ENCODE results near the gene TARBP1.

TARBP1 gene

GRCh38 chr1:234467821-234468220 is 11.2 kb downstream of the TARBP1 start:
- Histone ChIP-seq H2BK15ac (ENCODE audit: low read length) (no peak overlapping the region), H4K91ac (ENCODE audit: low read depth, low read length, poor library complexity) (no peak overlapping the region), H3K18ac (ENCODE audit: low read length) (no peak overlapping the region), H3K4me1 (ENCODE audit: control insufficient read depth in 2 of 2, insufficient read depth in 1 of 2, low read depth in 1 of 2, low read length in 2 of 2) (no peaks in the 10 kb centered on the region), H3K27me3 (ENCODE audit: control insufficient read depth in 3 of 3, insufficient read depth in 3 of 3, low read depth in 1 of 3, low read length in 3 of 3) (no peaks in the 10 kb centered on the region), H2BK12ac (ENCODE audit: low read length) (no peak overlapping the region), H3K36me3 (replicated peaks in 1 of 2; ENCODE audit: control insufficient read depth in 2 of 2, insufficient read depth in 2 of 2, low read length in 2 of 2) (peaks cover 3 to 71% of the 10 kb centered on the region in 2 donors), H3K9me3 (replicated peaks in 1 of 2; ENCODE audit: control insufficient read depth in 2 of 2, insufficient read depth in 1 of 2, low read depth in 1 of 2, low read length in 2 of 2) (no peaks in the 10 kb centered on the region), H2AFZ (ENCODE audit: low read length) (no peak overlapping the region), H3K23ac (ENCODE audit: low read depth, low read length, poor library complexity) (no peak overlapping the region), H2BK5ac (ENCODE audit: low read length) (no peak overlapping the region), H3K27ac (replicated peaks; ENCODE audit: low read length) (no peak overlapping the region), H2BK120ac (ENCODE audit: low read depth, low read length) (no peak overlapping the region), H3K14ac (ENCODE audit: low read length) (no peak overlapping the region), H3K4me2 (ENCODE audit: insufficient read depth, low read length, poor library complexity, severe bottlenecking) (no peak overlapping the region), H3K9ac (ENCODE audit: low read depth, low read length, poor library complexity) (no peak overlapping the region), H3K4me3 (ENCODE audit: low read length in 2 of 2) (no peak overlapping the region), H3K4ac (ENCODE audit: low read length) (no peak overlapping the region), H4K8ac (ENCODE audit: low read depth, low read length) (no peak overlapping the region), H3K79me1 (ENCODE audit: low read depth, low read length) (no peaks in the 10 kb centered on the region), H2AK5ac (ENCODE audit: low read depth, low read length) (no peak overlapping the region)
- no CpG with 5 or more reads among the region's 6 CpGs for WGBS, 2 donors (ENCODE audit: extremely low coverage in 2 of 2, insufficient read length in 2 of 2, insufficient replicate concordance in 1 of 2)
- DNase-seq (ENCODE audit: low spot score) = no peak

- H3K27ac ChIP-seq (replicated peaks; ENCODE audit: low read length) = no peak overlapping the region
- H3K4ac ChIP-seq (ENCODE audit: low read length) = no peak overlapping the region
- H3K9ac ChIP-seq (ENCODE audit: low read depth, low read length, poor library complexity) = no peak overlapping the region
- no peak overlapping the region for H3K18ac ChIP-seq (ENCODE audit: low read length)
- H4K8ac ChIP-seq (ENCODE audit: low read depth, low read length) = no peak overlapping the region
- no peaks in the 10 kb centered on the region for H3K9me3 ChIP-seq (replicated peaks in 1 of 2; ENCODE audit: control insufficient read depth in 2 of 2, insufficient read depth in 1 of 2, low read depth in 1 of 2, low read length in 2 of 2)
- H3K36me3 ChIP-seq (replicated peaks in 1 of 2; ENCODE audit: control insufficient read depth in 2 of 2, insufficient read depth in 2 of 2, low read length in 2 of 2) = peaks cover 4 to 78% of the 10 kb centered on the region in 2 donors
- no peak overlapping the region for H3K4me2 ChIP-seq (ENCODE audit: insufficient read depth, low read length, poor library complexity, severe bottlenecking)
- no peak for DNase-seq (ENCODE audit: low spot score)
- no peaks in the 10 kb centered on the region for H3K27me3 ChIP-seq (ENCODE audit: control insufficient read depth in 3 of 3, insufficient read depth in 3 of 3, low read depth in 1 of 3, low read length in 3 of 3)
- H3K14ac ChIP-seq (ENCODE audit: low read length) = no peak overlapping the region
- no peak overlapping the region for H2AK5ac ChIP-seq (ENCODE audit: low read depth, low read length)
- no peak overlapping the region for H4K91ac ChIP-seq (ENCODE audit: low read depth, low read length, poor library complexity)
- H2BK12ac ChIP-seq (ENCODE audit: low read length) = no peak overlapping the region
- H2BK120ac ChIP-seq (ENCODE audit: low read depth, low read length) = no peak overlapping the region
- no peak overlapping the region for H3K23ac ChIP-seq (ENCODE audit: low read depth, low read length, poor library complexity)
- no peak overlapping the region for H3K4me3 ChIP-seq (ENCODE audit: low read length in 2 of 2)
- no peak overlapping the region for H2BK15ac ChIP-seq (ENCODE audit: low read length)
- no peaks in the 10 kb centered on the region for H3K79me1 ChIP-seq (ENCODE audit: low read depth, low read length)
- H2AFZ ChIP-seq (ENCODE audit: low read length) = no peak overlapping the region
- H3K4me1 ChIP-seq (ENCODE audit: control insufficient read depth in 2 of 2, insufficient read depth in 1 of 2, low read depth in 1 of 2, low read length in 2 of 2) = no peaks in the 10 kb centered on the region
- H2BK5ac ChIP-seq (ENCODE audit: low read length) = no peak overlapping the region
- no CpG with 5 or more reads among the region's 6 CpGs for WGBS, 2 donors (ENCODE audit: extremely low coverage in 2 of 2, insufficient read length in 2 of 2, insufficient replicate concordance in 1 of 2)
Measured at GRCh38 chr1:234466945-234467344, 12.0 kb downstream of the TARBP1 start.

- peaks cover 7 to 87% of the 10 kb centered on the region in 2 donors for H3K36me3 ChIP-seq (replicated peaks in 1 of 2; ENCODE audit: control insufficient read depth in 2 of 2, insufficient read depth in 2 of 2, low read length in 2 of 2)
- H2AK5ac ChIP-seq (ENCODE audit: low read depth, low read length) = no peak overlapping the region
- no peak overlapping the region for H3K4me2 ChIP-seq (ENCODE audit: insufficient read depth, low read length, poor library complexity, severe bottlenecking)
- no peak overlapping the region for H2BK15ac ChIP-seq (ENCODE audit: low read length)
- no peaks in the 10 kb centered on the region for H3K4me1 ChIP-seq (ENCODE audit: control insufficient read depth in 2 of 2, insufficient read depth in 1 of 2, low read depth in 1 of 2, low read length in 2 of 2)
- no peak overlapping the region for H2AFZ ChIP-seq (ENCODE audit: low read length)
- H4K91ac ChIP-seq (ENCODE audit: low read depth, low read length, poor library complexity) = no peak overlapping the region
- H3K4ac ChIP-seq (ENCODE audit: low read length) = no peak overlapping the region
- H2BK5ac ChIP-seq (ENCODE audit: low read length) = no peak overlapping the region
- H3K9ac ChIP-seq (ENCODE audit: low read depth, low read length, poor library complexity) = no peak overlapping the region
- no peak overlapping the region for H3K4me3 ChIP-seq (ENCODE audit: low read length in 2 of 2)
- no peak overlapping the region for H2BK120ac ChIP-seq (ENCODE audit: low read depth, low read length)
- H2BK12ac ChIP-seq (ENCODE audit: low read length) = no peak overlapping the region
- no peak overlapping the region for H3K14ac ChIP-seq (ENCODE audit: low read length)
- H3K18ac ChIP-seq (ENCODE audit: low read length) = no peak overlapping the region
- no peaks in the 10 kb centered on the region for H3K27me3 ChIP-seq (ENCODE audit: control insufficient read depth in 3 of 3, insufficient read depth in 3 of 3, low read depth in 1 of 3, low read length in 3 of 3)
- H4K8ac ChIP-seq (ENCODE audit: low read depth, low read length) = no peak overlapping the region
- no peak overlapping the region for H3K27ac ChIP-seq (replicated peaks; ENCODE audit: low read length)
- no peaks in the 10 kb centered on the region for H3K79me1 ChIP-seq (ENCODE audit: low read depth, low read length)
- no peak overlapping the region for H3K23ac ChIP-seq (ENCODE audit: low read depth, low read length, poor library complexity)
- DNase-seq (ENCODE audit: low spot score) = no peak
- peaks cover 0 to 3% of the 10 kb centered on the region in 2 donors for H3K9me3 ChIP-seq (replicated peaks in 1 of 2; ENCODE audit: control insufficient read depth in 2 of 2, insufficient read depth in 1 of 2, low read depth in 1 of 2, low read length in 2 of 2)
Measured at GRCh38 chr1:234463749-234464148, 15.2 kb downstream of the TARBP1 start.

GRCh38 chr1:234460652-234461051 is 18.3 kb downstream of the TARBP1 start:
- no peaks in the 10 kb centered on the region for H3K4me1 ChIP-seq (ENCODE audit: control insufficient read depth in 2 of 2, insufficient read depth in 1 of 2, low read depth in 1 of 2, low read length in 2 of 2)
- H3K27ac ChIP-seq (replicated peaks; ENCODE audit: low read length) = no peak overlapping the region
- H3K23ac ChIP-seq (ENCODE audit: low read depth, low read length, poor library complexity) = no peak overlapping the region
- no peak overlapping the region for H2BK5ac ChIP-seq (ENCODE audit: low read length)
- H3K4ac ChIP-seq (ENCODE audit: low read length) = no peak overlapping the region
- no peak overlapping the region for H3K4me2 ChIP-seq (ENCODE audit: insufficient read depth, low read length, poor library complexity, severe bottlenecking)
- no peak overlapping the region for H2BK120ac ChIP-seq (ENCODE audit: low read depth, low read length)
- no peak overlapping the region for H2AK5ac ChIP-seq (ENCODE audit: low read depth, low read length)
- H3K14ac ChIP-seq (ENCODE audit: low read length) = no peak overlapping the region
- H3K36me3 ChIP-seq (replicated peaks in 1 of 2; ENCODE audit: control insufficient read depth in 2 of 2, insufficient read depth in 2 of 2, low read length in 2 of 2) = peaks cover 9 to 78% of the 10 kb centered on the region in 2 donors
- H4K91ac ChIP-seq (ENCODE audit: low read depth, low read length, poor library complexity) = no peak overlapping the region
- no peak overlapping the region for H4K8ac ChIP-seq (ENCODE audit: low read depth, low read length)
- H2BK15ac ChIP-seq (ENCODE audit: low read length) = no peak overlapping the region
- no peaks in the 10 kb centered on the region for H3K79me1 ChIP-seq (ENCODE audit: low read depth, low read length)
- no peak for DNase-seq (ENCODE audit: low spot score)
- WGBS, 2 donors (ENCODE audit: extremely low coverage in 2 of 2, insufficient read length in 2 of 2, insufficient replicate concordance in 1 of 2) = no CpG with 5 or more reads among the region's 5 CpGs
- no peaks in the 10 kb centered on the region for H3K27me3 ChIP-seq (ENCODE audit: control insufficient read depth in 3 of 3, insufficient read depth in 3 of 3, low read depth in 1 of 3, low read length in 3 of 3)
- H2AFZ ChIP-seq (ENCODE audit: low read length) = no peak overlapping the region
- no peak overlapping the region for H3K4me3 ChIP-seq (ENCODE audit: low read length in 2 of 2)
- H3K9ac ChIP-seq (ENCODE audit: low read depth, low read length, poor library complexity) = no peak overlapping the region
- peaks cover 2 to 3% of the 10 kb centered on the region in 2 donors for H3K9me3 ChIP-seq (replicated peaks in 1 of 2; ENCODE audit: control insufficient read depth in 2 of 2, insufficient read depth in 1 of 2, low read depth in 1 of 2, low read length in 2 of 2)
- H2BK12ac ChIP-seq (ENCODE audit: low read length) = no peak overlapping the region
- no peak overlapping the region for H3K18ac ChIP-seq (ENCODE audit: low read length)
